ENCODE data around the gene SLC6A17.

SLC6A17 gene

DNA sequence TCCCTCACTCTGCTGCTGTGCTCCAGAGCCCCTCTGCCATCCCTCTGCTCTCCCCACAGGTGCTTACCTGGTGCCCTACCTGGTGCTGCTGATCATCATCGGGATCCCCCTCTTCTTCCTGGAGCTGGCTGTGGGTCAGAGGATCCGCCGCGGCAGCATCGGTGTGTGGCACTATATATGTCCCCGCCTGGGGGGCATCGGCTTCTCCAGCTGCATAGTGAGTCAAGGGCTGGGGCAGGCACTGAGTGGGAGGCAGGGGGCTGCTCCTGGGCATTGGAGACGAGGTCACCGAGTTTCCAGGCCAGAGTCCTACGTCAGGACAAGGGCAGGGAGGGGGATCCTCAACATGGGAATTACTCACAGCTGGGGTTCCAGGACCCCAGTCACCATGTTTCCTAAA, 21.7 kb downstream of the SLC6A17 start:
- TF ChIP-seq USF1 (IDR thresholded peaks at IDR 0.05) (no peak), EGR1 (IDR thresholded peaks at IDR 0.05) (no peak), EP300 (IDR thresholded peaks at IDR 0.05; ENCODE audit: borderline replicate concordance) (no peak), CREB1 (IDR thresholded peaks at IDR 0.05; ENCODE audit: low read depth) (no peak), REST (IDR thresholded peaks at IDR 0.05; ENCODE audit: low read depth) (no peak), TEAD4 (IDR thresholded peaks at IDR 0.05) (no peak), YY1 (IDR thresholded peaks at IDR 0.05; ENCODE audit: low read depth) (no peak), RAD21 (IDR thresholded peaks at IDR 0.05; ENCODE audit: low read depth) (no peak), TAF1 (IDR thresholded peaks at IDR 0.05; ENCODE audit: low read depth) (no peak), CEBPB (IDR thresholded peaks at IDR 0.05) (no peak), TCF12 (IDR thresholded peaks at IDR 0.05; ENCODE audit: low read depth) (no peak), NFIC (IDR thresholded peaks at IDR 0.05) (no peak), FOXM1 (IDR thresholded peaks at IDR 0.05; ENCODE audit: borderline replicate concordance, low read depth) (no peak), ZBTB7A (IDR thresholded peaks at IDR 0.05; ENCODE audit: low read depth) (no peak)
- TF ChIP-seq, protein P1, sequence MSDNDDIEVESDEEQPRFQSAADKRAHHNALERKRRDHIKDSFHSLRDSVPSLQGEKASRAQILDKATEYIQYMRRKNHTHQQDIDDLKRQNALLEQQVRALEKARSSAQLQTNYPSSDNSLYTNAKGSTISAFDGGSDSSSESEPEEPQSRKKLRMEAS (IDR thresholded peaks at IDR 0.05): no peak

- TF ChIP-seq TAF1 (IDR thresholded peaks at IDR 0.05; ENCODE audit: low read depth): no peak
- TF ChIP-seq TEAD4 (IDR thresholded peaks at IDR 0.05): no peak
- TF ChIP-seq FOXM1 (IDR thresholded peaks at IDR 0.05; ENCODE audit: borderline replicate concordance, low read depth): no peak
- no peak for TF ChIP-seq ZBTB7A (IDR thresholded peaks at IDR 0.05; ENCODE audit: low read depth)
- TF ChIP-seq, protein P1 (IDR thresholded peaks at IDR 0.05): no peak
- TF ChIP-seq RAD21 (IDR thresholded peaks at IDR 0.05; ENCODE audit: low read depth): no peak
- TF ChIP-seq NFIC (IDR thresholded peaks at IDR 0.05): no peak
- no peak for TF ChIP-seq EP300 (IDR thresholded peaks at IDR 0.05; ENCODE audit: borderline replicate concordance)
- TF ChIP-seq EGR1 (IDR thresholded peaks at IDR 0.05): no peak
- no peak for TF ChIP-seq TCF12 (IDR thresholded peaks at IDR 0.05; ENCODE audit: low read depth)
- TF ChIP-seq REST (IDR thresholded peaks at IDR 0.05; ENCODE audit: low read depth): no peak
- TF ChIP-seq USF1 (IDR thresholded peaks at IDR 0.05): no peak
- no peak for TF ChIP-seq CEBPB (IDR thresholded peaks at IDR 0.05)
These were observed 23.3 kb downstream of the SLC6A17 start for GRCh38 chr1:110173466-110174105.

GRCh38 chr1:110174961-110175360, 24.7 kb downstream of the SLC6A17 start:
- TF ChIP-seq, protein P1 (IDR thresholded peaks at IDR 0.05): no peak
- TF ChIP-seq CREB1 (IDR thresholded peaks at IDR 0.05; ENCODE audit: low read depth): no peak
- TF ChIP-seq USF1 (IDR thresholded peaks at IDR 0.05): no peak
- no peak for TF ChIP-seq RAD21 (IDR thresholded peaks at IDR 0.05; ENCODE audit: low read depth)
- no peak for TF ChIP-seq TAF1 (IDR thresholded peaks at IDR 0.05; ENCODE audit: low read depth)
- TF ChIP-seq TEAD4 (IDR thresholded peaks at IDR 0.05): no peak
- TF ChIP-seq NFIC (IDR thresholded peaks at IDR 0.05): no peak
- no peak for TF ChIP-seq ZBTB7A (IDR thresholded peaks at IDR 0.05; ENCODE audit: low read depth)
- no peak for TF ChIP-seq YY1 (IDR thresholded peaks at IDR 0.05; ENCODE audit: low read depth)
- TF ChIP-seq FOXM1 (IDR thresholded peaks at IDR 0.05; ENCODE audit: borderline replicate concordance, low read depth): no peak

DNA sequence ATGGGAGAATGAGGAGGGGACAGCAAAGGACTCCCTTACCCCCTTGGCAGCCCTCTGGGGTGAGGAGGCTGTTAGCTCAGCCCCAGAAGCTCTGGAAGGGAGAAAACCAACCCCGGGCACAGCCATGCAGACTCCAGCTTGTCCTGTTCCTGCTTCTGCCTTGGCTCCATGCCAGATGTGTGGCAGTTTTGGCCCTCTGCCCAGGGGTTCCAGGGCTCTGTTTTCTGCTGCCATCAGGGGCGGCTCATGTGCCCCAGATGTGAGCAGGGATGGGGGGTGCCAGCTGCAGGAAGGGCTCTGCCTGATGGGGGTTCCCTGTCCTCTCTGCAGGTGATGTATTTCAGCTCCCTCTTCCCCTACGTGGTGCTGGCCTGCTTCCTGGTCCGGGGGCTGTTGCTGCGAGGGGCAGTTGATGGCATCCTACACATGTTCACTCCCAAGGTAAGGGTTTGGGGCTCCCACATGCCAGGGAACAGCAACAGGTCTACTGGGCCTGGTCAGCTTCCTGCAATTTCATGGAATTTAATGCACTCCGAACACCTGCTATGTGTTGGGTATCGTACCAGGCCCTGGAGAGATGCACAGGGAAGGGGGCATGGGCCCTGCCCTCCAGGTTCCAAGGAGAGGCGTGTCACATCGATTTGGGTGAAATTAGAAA, 26.1 kb downstream of the SLC6A17 start:
- TF ChIP-seq NFIC (IDR thresholded peaks at IDR 0.05): peak; percentile 94
- TF ChIP-seq, protein P1 (IDR thresholded peaks at IDR 0.05): no peak

DNA sequence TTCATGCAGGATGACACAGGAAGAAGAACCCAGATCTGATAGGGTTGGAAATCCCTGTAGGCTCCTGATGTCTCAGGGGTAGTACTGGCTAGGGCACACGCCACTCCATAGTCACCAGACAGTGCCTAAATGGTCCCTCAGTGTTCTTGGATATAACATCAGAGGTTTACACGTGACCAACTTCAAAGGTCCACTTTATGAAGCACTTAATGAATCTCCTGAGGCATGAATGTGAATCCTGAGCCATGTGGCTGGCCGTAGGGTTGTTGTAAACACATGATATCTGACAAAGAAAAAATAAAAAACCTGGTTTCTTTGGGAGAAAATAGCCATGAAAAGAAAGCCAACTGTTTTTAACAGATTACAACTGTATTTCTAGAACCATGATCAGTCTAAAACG, 27.5 kb downstream of the SLC6A17 start:
- TF ChIP-seq CEBPB (IDR thresholded peaks at IDR 0.05): no peak
- TF ChIP-seq EP300 (IDR thresholded peaks at IDR 0.05; ENCODE audit: borderline replicate concordance): no peak
- no peak for TF ChIP-seq FOXM1 (IDR thresholded peaks at IDR 0.05; ENCODE audit: borderline replicate concordance, low read depth)
- TF ChIP-seq TAF1 (IDR thresholded peaks at IDR 0.05; ENCODE audit: low read depth): no peak
- TF ChIP-seq TEAD4 (IDR thresholded peaks at IDR 0.05): no peak
- TF ChIP-seq YY1 (IDR thresholded peaks at IDR 0.05; ENCODE audit: low read depth): no peak
- TF ChIP-seq TCF12 (IDR thresholded peaks at IDR 0.05; ENCODE audit: low read depth): no peak
- TF ChIP-seq NFIC (IDR thresholded peaks at IDR 0.05): no peak

All from Ishikawa (cell line).